HG03135 (cell line): ENCODE measurements around the gene VOPP1.

Experiments used
- ATAC-seq: cut with Tn5 transposase; IDR thresholded peaks from one replicate; pipeline ENCODE4 v1.9.1; 2021; ENCODE audit warnings: mild to moderate bottlenecking, moderate library complexity; ENCODE audit not compliant: unreplicated experiment

The VOPP1 gene

DNA sequence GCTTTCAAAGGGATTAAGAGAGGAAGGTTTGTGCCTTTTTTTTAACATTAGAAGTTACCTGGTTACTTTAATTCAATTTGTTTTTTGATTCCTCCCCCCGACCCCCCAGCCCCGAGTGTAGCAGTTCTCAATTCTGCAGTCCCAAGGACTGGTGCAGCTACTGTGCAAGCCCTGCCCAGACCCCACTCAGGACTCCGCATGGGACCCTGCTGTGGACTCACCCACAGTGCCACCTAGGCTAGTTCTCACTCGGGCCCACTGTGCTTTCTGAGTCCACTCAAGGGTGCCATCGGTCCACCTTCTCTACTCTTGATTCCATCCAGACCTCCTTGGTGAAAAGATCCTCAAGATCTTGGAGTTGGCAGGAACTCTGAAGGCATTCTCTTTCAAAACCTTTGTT is 77.4 kb downstream of the VOPP1 start:
- no peak for ATAC-seq

DNA sequence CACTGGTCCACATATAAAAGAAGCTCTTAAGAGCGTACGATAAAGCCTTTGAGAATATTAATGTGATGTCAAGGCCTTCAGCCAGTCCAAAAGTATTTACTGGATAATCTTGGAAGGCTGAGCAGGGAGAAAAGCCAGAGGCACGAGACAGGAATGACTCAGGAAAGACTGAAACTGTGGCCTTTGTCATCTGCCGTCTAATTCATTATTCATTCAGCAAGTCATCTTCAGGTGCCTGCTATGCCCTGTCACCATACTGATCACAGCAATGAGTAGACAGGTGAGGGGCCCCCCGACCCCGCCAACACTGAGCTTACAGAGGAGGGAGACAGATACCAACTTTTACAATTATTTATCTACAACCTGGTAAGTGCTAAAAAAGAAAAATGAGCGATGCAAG is 78.9 kb downstream of the VOPP1 start:
- no peak for ATAC-seq

DNA sequence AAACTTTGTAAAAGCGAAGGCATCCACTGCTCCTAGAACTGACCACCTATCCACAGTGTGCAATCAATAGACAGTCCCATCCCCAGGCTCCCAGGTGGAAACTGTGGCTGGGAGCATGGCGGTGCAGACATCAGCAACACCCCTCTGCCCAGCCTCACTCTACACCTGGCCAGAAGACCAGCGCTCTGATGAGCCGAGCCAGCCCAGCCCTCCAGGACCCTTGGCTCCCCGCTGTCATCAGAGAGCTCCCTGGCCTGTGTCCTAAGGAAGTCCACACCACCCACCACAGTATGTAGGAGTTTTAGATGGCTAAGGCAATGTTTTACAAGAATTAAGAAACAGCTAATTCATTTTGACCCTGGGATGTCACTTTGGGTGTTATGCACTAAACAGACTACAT is 81.0 kb downstream of the VOPP1 start:
- no peak for ATAC-seq

DNA sequence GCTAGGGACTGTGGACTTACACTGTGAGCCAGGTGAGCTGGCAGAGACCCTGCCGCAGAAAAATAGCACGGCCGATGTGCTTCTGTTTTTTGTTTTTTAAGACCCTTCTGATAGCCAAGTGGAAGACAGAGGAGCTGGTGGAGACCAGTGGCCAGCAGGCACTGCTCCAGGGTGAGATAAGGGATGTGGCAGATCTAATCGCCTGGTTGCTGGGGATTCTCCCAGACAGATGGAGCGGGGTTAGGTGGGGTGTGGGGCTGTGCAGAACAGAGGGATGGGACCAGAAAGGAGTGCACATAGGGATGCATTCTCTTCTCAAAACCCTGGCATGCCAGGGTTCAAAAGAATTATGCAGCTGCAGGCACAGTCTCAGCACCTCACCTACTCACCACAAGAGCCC is 82.2 kb downstream of the VOPP1 start:
- no peak for ATAC-seq

DNA sequence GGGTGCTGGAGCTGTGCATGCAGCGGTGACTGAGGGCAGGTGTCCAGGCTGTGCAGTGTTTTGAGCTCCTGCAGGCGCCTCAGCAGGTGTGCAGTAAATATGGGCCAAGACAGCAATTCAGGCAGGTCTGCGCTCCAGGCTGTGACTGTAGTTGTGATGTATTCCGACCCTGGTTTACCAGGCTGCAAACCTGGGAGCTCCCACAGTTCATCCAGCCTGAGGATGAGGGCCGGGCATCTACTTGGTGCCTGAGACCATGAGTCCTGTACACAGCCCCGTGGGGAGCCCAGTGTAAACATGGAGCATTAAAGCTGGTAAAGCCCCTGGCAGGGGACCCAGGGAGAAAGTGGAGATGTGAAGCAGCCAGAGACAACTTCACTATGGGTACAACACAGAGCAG is 82.8 kb downstream of the VOPP1 start:
- no peak for ATAC-seq

DNA sequence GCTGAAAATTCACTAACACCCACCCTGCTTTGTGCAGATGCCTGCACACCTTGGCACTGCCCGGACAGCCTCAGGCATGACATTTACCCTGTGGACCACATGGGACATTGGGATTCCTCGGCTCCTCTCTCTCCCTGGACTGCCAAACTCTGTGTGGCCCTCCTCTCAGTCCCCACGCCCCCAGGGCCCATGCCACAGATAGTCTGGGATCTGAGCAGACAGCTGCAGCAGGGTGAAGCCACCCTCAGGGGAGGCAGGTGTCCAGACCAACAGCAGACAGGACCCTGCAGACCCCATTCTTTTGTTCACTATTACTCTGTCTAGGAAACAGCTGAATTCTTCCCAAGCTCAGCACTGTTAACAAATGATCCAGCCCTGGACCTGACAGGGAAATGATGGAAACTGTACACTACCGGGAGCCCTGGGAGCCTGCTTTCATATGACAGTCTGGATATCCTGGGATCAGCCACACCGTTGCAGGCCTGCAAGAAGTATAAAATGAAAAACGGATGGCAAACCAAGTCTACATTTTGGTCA is 83.4 kb downstream of the VOPP1 start:
- no peak for ATAC-seq

DNA sequence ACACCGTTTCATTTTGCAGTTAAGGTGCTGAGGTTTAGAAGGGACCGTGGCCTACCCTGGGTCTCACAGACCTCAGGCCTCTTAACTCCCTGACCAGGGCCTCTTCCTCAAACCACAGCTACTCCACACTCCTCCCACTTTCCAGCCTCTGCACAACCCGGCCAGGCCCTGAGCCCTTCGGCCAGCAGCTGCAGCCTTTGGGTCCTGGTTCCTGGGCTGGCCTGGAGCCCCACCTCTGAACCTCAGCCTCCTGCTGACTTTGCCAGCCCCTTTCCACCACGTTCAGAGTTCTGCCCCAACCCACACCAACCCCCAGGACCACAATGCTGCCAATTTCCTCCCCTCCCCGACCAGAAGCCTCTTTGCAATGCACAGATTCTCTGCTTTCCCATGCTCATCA is 84.1 kb downstream of the VOPP1 start:
- no peak for ATAC-seq

DNA sequence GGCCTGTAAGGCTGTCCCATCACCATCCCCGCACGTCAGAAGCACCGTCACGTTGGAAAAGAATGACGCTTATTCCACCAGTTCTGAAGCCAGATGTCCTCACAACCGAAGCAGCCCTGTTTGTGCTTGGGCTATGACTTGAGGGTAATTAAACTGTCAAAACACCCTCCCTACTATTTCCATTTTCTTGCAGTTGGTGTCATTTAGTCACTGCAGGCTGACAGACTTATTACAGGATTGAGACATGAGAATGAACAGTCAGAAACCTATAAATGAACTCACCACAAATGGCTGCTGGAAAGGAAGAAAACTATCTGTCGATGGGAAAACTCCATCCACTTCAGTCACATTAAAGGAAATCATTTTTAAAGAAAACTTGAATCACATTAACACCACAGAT is 85.3 kb downstream of the VOPP1 start:
- ATAC-seq: no peak

DNA sequence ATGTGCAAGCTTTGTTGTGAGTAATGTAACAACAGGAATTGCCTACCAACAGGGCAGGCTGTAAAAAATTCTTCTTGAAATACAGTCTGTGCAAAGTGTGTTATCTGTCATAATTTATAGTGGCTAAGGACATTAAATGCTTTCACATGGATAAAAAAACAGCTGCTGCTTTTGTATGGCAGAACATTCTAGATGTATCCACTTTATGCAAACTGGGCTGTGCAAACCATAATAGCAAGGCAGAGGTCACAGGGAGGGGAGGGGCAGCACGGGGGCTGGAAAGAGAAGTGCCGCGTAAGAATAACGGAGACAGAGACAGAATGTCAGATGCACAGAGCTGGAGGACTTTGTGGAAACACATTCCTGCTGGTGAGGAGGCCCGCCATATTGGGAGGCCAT is 86.1 kb downstream of the VOPP1 start:
- no peak for ATAC-seq

DNA sequence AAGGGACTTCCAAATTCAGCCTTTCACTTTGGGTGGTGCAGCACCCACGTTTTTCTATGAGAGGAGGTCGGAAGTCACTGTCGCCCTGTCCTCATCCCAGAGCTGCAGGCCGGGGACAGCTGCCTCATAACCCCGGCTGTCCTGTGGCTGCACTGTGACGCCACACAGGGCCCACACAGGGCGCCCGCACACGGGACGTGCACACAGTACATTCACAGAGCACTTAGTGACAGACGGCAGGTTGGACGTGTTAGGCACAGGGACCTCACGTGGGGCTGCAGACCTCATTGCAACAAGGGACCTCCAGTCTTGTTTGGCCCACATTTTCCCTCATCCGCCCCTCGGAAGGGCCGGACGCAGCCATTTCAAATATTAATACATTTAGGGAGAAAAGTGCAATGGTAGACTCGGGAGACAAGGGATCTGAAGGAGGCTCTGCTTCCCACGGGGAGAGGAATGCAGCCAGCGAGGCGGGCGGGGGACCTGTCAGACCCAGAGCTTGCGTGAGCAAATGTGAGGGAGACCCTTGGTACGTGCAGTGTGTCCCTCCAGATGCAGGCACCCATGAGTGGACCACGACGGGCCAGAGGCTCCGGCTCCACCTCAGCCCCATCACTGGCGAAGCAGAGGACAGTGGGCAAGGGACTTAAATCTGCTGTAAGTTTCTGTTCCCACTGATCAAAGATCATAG is 86.7 kb downstream of the VOPP1 start:
- ATAC-seq: no peak

DNA sequence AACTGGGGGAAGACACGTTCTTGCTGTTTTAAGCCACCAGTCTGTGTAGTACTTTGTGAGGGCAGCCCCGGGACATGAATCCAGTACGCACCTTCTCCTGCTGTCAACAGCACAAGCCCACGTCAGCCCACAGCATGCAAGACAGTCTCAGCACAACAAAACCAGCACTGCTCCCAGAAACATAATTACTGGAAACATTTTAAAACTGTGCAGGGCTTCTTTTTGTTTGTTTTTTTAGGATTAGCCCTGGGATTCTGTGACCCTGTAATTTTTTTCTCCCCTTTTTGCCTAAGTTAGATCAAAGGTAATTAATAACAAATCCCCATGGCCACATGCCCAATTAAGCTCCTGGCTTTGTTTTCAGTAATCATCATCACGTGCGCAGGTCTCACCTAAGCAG is 87.5 kb downstream of the VOPP1 start:
- ATAC-seq: no peak

DNA sequence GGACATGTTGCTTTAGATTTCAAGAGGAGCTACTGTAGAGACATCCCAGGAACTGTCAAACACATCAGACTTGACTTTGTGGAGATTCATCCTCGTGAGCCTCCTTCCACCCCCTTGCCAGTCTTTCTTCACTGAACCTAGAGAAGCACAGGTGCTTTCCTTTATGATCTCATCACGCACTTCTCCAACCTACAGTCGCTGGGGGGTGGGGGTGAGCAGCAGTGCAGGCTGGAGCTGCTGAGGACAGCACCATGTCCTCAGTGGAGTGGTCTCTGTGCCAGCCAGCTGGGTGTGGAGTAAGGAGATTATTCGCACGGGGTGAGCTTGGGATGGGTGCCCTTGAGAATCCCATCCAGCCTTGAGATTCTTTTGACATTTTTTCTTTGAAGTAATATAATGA is 88.1 kb downstream of the VOPP1 start:
- no peak for ATAC-seq

DNA sequence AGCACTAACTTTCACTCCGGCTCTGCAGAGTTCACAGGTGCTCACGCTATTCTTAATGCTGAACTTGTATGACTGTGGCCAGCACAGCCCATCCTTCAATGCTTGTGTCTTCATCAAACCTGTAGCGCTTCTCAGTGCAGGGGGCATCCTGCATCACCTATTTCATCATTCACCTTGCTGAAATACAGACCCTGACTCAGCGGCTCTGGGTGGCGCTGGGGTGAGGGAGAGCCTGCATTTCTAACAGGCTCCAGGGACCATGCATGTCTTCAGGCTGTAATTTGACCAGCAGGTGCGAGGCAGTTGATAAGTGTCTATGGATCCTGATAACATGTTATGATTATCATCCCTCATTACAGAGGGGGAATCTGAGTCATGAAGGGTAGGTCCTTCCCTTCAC is 89.3 kb downstream of the VOPP1 start:
- no peak for ATAC-seq

DNA sequence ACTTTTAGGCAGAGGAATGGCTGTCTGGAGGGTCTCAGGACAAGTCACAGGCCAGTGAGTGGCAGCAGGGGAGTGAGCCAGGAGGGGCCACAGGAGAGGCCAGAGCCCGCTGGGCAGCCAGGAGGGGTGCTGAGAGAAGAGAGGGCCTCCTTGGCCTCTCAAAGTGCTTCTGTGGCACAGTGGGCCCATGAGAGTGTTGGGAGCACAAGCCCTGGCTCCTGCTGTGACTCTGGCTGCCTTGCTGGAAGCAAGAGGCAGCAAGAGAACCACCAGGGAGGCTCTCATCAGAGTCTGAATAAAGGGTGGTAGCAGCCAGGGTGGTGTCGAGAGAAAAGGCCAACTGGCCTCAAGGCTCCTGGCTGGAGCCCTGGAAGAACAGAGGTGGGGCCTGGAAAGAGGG is 91.1 kb downstream of the VOPP1 start:
- no peak for ATAC-seq

DNA sequence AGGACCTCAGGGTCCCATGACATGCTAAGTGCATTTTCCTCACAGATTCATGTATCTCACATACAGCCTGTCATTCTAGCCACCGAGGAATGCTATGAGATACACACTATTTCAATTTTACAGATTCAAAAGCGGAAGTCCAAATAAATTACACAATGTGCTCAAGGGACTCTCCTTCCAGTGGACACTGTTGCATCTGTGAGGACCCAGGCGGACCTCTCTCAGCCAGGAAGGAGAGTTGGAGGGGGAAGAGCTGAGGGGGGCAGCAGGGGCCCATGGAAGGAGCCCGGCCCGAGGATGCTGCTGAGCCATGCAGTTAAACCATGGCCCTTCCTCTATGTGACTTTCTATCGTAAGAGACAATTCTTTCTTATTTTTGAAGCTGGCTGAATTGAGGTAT is 93.6 kb downstream of the VOPP1 start:
- no peak for ATAC-seq

DNA sequence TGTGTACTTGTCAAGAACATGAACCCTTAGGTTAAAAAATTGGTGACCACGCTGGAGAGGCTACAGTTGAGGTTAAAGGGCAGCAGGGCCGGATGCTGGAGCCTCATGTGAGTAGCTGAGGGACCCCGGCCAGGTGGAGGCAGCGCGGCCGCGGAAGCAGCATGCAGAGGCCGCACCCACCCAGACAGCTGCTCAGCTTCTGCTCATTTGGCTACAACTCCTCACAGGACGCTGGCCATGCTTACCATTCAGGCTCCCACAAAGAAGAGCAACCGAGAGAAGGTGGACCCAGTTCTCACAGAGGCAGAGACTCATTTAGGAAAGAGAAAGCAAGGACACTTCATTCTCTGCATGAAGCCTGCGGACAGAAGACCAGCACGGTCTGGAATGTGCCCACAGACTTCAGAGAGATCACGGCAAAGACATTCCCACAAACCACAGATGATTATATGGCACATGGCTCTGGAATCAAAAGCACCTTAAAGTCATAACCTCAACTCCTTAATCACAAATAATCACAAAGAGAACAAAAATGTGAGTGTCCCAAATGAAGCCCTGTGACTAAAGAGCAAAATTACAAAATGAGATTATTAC is 94.4 kb downstream of the VOPP1 start:
- no peak for ATAC-seq

DNA sequence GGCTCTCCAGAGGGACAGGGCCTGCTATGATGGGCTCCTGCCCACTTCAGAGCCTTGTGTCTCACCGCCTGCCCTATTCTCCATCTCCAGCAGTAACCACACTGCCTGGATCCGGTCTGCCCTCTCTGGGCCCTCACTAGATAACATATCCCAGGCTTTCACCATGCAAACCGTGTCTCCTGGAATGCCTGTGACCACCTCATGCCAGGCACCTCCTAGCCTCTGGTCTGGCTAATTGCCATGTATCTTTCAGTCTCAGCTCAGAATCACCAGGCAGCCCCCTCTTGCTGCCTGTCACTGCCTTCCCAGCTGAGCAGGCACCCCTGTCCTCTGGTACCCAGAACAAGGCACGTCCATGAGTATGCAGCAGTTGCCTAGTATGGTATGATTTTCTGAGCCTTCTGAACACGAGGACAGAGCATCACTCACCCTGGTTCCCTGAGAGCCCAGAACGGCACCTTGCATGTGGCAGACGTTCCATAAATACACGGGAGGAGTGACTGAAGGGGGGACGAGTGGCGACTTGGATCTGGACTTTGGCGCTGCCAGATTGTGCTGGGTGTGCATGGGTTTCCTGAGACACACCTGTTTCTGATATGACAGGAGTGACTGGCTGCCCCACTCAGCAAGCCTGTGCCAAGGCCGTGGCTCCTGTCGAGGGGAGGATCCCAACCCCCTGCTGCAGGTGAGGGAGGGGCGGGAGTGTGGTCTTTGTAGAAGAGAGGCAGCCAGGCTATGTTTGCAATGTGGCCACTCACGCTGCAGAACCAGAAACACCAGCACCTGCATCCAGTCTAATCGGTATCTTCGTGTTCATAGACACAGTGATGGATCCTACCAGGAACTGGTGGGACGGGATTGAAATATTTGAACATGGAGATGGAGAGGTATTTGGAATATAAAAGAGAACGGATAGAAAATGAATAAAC is 95.2 kb downstream of the VOPP1 start:
- no peak for ATAC-seq

DNA sequence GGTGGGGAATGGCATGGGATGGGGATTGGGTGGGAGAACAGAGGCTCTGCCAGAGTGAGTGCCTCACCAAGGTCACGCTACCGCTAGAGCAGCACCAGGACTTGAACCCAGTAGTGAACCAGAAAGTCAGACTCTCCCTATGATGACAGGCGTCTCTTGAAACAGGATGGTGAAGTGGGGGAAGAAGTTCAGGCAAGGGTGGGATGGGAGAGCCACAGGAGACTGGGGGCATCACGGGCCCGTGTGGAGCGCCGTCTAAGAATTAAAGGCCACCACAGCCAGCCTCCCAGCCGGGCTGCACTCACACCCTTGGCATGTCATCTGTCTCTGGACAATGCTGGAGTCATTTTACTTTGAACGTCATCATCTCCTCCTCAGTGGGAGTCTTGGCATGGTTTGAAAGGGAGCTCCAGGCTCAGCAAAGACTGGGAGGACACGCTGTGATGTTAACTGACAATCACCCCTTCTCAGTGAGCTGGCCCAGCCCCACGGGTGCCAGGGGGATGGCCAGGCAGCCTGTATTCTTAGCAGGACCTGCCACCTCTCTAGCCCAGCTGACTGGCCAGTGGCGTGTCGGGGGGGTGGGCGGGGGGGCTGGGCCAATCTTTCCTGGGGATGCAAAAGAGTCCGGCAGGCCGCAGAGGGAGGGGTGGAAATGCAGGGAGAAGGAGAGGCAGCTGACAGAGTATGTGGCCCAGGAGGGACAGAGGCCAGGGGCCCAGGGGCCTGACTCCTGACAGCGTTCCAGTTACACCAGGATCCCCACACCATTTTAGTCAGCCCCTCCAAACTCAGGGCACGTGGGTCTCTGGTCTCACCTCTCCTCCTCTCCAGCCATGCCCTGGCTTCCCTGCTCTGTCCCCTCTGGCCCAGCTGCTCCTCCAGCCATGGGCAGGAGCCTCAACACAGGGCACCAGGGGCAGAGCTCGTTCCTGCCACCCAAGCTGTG is 96.2 kb downstream of the VOPP1 start:
- ATAC-seq: no peak

DNA sequence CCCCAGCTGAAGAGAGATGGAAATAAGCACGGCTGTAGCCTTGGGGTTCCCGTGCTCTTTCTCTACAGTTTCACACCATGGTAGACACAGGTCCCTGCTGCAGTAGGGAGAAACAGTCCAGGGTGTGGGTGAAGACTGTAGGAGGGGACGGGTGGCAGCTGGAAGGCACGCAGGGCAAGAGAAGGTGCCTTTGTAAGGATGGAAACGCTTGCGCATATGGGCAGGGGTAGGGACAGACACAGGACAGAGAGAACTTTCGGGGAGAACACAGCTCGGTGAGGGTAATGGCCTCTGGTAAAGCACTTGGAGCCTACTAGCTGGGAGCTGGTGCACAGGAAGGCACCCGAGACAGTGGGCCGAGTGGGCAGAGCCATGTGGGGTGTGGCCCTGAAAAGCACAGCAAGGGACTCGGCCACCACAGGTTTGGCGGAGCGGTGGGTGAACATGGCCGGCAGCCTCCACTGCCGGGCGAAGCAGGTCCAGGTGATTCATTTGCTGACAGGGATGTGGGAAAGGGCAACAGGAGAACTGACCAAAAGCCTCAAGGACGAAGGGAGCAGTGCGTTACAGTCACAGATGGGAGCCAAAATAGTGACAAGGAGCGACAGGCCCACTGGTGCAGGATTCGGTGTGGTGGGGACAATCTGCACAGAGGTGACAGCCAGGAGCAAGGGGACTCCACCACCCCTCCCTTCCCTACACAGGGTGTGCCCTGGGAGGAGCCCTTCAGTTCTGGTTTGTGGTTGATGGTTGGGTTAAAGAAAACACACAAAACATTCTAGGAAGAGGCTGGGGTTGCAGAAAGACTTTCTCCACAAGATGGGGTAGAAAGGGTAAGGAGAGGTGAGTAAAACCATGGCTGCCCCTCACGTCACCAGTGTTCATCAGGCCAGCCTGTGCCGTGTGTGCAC is 97.1 kb downstream of the VOPP1 start:
- ATAC-seq: no peak

DNA sequence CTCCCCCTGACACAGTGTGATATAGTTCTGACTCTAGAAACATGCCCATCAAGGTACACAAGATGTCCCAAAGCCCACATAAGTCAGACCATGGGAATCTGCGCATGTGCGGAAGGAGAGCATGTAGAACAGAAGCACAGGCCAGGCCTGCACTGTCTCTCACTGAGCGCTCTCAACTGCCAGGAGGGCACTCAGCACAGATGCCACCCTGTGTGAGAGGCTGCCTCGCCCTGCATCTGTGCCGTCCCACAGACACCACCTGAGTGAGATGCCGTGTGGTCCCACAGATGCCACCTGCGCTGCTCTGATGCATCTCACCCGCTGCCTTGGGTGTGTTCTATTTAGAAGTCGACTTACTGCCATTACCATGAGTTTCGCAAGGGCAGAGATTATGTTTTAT is 98.4 kb downstream of the VOPP1 start:
- ATAC-seq: no peak
